ENCODE data around the gene FOXP3. TPM values are rescaled to one million over a fixed set of nuclear protein-coding genes. Genes with fewer than 3 reads are reported as not detected.
"Not testable (repeated sequence)": the region's sequence is repeated elsewhere in the genome, so short reads cannot be mapped to it uniquely, and the experiment has no call there.

Gene FOXP3
- total and polyA plus RNA-seq, 2 donors (not counting 3 experiments of a cell fraction or from before 2014, with no cell fraction given) = 0.06 TPM; not detected in 1

- dilution Hi-C loops (cut with MboI; ENCODE audit: extremely low pct_ligation_motif_present, low sequenced_read_pairs) = no loop called here
- H3K27ac ChIP-seq (ENCODE audit: insufficient read depth, low read depth, low read length) = no peak overlapping the region
- H3K9me3 ChIP-seq (replicated peaks; ENCODE audit: control insufficient read depth, insufficient read depth, low read length) = no peaks in the 10 kb centered on the region
- CTCF ChIA-PET = no interaction called here
- H2AFZ ChIP-seq (ENCODE audit: low read depth, low read length) = peak overlapping the region; percentile 83
- BruUV-seq (replicated peaks) = no TSS peak
- H3K36me3 ChIP-seq (ENCODE audit: control insufficient read depth in 2 of 2, extremely low read depth in 1 of 2, insufficient read depth in 2 of 2, low read length in 2 of 2) = no peaks in the 10 kb centered on the region
- no peak overlapping the region for H3K4me3 ChIP-seq (replicated peaks in 1 of 3; ENCODE audit: insufficient read depth in 1 of 3, low read depth in 1 of 3, low read length in 3 of 3)
- no peaks in the 10 kb centered on the region for H3K79me2 ChIP-seq (ENCODE audit: control insufficient read depth, insufficient read depth, low read length)
- H3K9me1 ChIP-seq (replicated peaks; ENCODE audit: control insufficient read depth, extremely low read depth, insufficient read depth, low read length) = no peaks in the 10 kb centered on the region
- H3K4me1 ChIP-seq (ENCODE audit: control insufficient read depth, extremely low read depth, insufficient read depth, low read length) = no peaks in the 10 kb centered on the region
- H3K4me2 ChIP-seq (ENCODE audit: insufficient read depth, low read length) = peak overlapping the region; percentile 72
- intact Hi-C loops (cut with micrococcal nuclease) = no loop called here
- no peaks in the 10 kb centered on the region for H4K20me1 ChIP-seq (replicated peaks; ENCODE audit: control insufficient read depth, extremely low read depth, insufficient read depth, low read length)
- POLR2A ChIA-PET = no interaction called here
- no peaks in the 10 kb centered on the region for H3K27me3 ChIP-seq (ENCODE audit: control insufficient read depth in 2 of 2, insufficient read depth in 2 of 2, low read length in 2 of 2)
- H3K9ac ChIP-seq (replicated peaks; ENCODE audit: extremely low read depth, insufficient read depth, low read length) = no peak overlapping the region
- peak; percentile 2 for DNase-seq (ENCODE audit: low read depth, low spot score)
- TF ChIP-seq EZH2 (IDR thresholded peaks at IDR 0.05; ENCODE audit: borderline replicate concordance, low read depth, low read length, severe bottlenecking) = no peak
- TF ChIP-seq MYC (IDR thresholded peaks at IDR 0.05; ENCODE audit: low read depth, low read length) = no peak
- no peak for TF ChIP-seq FOS (IDR thresholded peaks at IDR 0.05; ENCODE audit: borderline replicate concordance, insufficient read depth, low read length)
- TF ChIP-seq GATA2 (IDR thresholded peaks at IDR 0.05; ENCODE audit: insufficient read depth, insufficient read length, low read depth, low read length) = no peak
- TF ChIP-seq POLR2A (IDR thresholded peaks at IDR 0.05; ENCODE audit: low read depth, low read length) = no peak
- TF ChIP-seq MAX (IDR thresholded peaks at IDR 0.05; ENCODE audit: insufficient read depth, insufficient read length) = no peak
- no peak for FAIRE-seq
Observed at GRCh38 chrX:49308604-49309269, 44.2 kb upstream of the FOXP3 start.

GRCh38 chrX:49307775-49308174, 43.3 kb upstream of the FOXP3 start:
- intact Hi-C loops (cut with micrococcal nuclease); H3K4me3 ChIP-seq (replicated peaks in 1 of 3; ENCODE audit: insufficient read depth in 1 of 3, low read depth in 1 of 3, low read length in 3 of 3); H3K27me3 ChIP-seq (ENCODE audit: control insufficient read depth in 2 of 2, insufficient read depth in 2 of 2, low read length in 2 of 2); dilution Hi-C loops (cut with MboI; ENCODE audit: extremely low pct_ligation_motif_present, low sequenced_read_pairs); FAIRE-seq; BruUV-seq (replicated peaks); H3K9me3 ChIP-seq (replicated peaks; ENCODE audit: control insufficient read depth, insufficient read depth, low read length); DNase-seq (ENCODE audit: low read depth, low spot score); H3K27ac ChIP-seq (ENCODE audit: insufficient read depth, low read depth, low read length); H2AFZ ChIP-seq (ENCODE audit: low read depth, low read length); H3K4me2 ChIP-seq (ENCODE audit: insufficient read depth, low read length); H3K36me3 ChIP-seq (ENCODE audit: control insufficient read depth in 2 of 2, extremely low read depth in 1 of 2, insufficient read depth in 2 of 2, low read length in 2 of 2); H3K79me2 ChIP-seq (ENCODE audit: control insufficient read depth, insufficient read depth, low read length); H4K20me1 ChIP-seq (replicated peaks; ENCODE audit: control insufficient read depth, extremely low read depth, insufficient read depth, low read length); H3K9ac ChIP-seq (replicated peaks; ENCODE audit: extremely low read depth, insufficient read depth, low read length); POLR2A ChIA-PET; H3K4me1 ChIP-seq (ENCODE audit: control insufficient read depth, extremely low read depth, insufficient read depth, low read length); H3K9me1 ChIP-seq (replicated peaks; ENCODE audit: control insufficient read depth, extremely low read depth, insufficient read depth, low read length): not testable (repeated sequence)
- CTCF ChIA-PET = interaction anchor here (1.7 kb wide), 1 partner anchor 13 kb away, joined by 3 read pairs; no protein-coding TSS in a partner anchor

All from endothelial cell of umbilical vein (primary cell).